HG03060 (cell line): ENCODE results near the gene TCF23.

Experiments used
- ATAC-seq: cut with Tn5 transposase; IDR thresholded peaks from one replicate; pipeline ENCODE4 v1.9.1; 2021; ENCODE audit warnings: low read depth, moderate number of reproducible peaks; ENCODE audit not compliant: unreplicated experiment

TCF23 gene

GRCh38 chr2:27127883-27128667 lies 20.7 kb upstream of the TCF23 start:
- ATAC-seq = no peak

- ATAC-seq = no peak
Observed at GRCh38 chr2:27128668-27129571, 19.9 kb upstream of the TCF23 start.

- ATAC-seq = no peak
Observed at GRCh38 chr2:27130396-27130795, 18.4 kb upstream of the TCF23 start.

GRCh38 chr2:27131429-27131828 lies 17.4 kb upstream of the TCF23 start:
- ATAC-seq = no peak

- ATAC-seq = no peak
Observed at GRCh38 chr2:27133195-27133875, 15.5 kb upstream of the TCF23 start.

- ATAC-seq = peak; percentile 40
Observed at GRCh38 chr2:27133905-27134780, 14.7 kb upstream of the TCF23 start, which contains the start of gene PREB. Gene PREB (minus strand): TSS chr2:27134636. CDS start chr2:27134421, 215 bp downstream.

GRCh38 chr2:27134781-27135477 lies 13.9 kb upstream of the TCF23 start:
- ATAC-seq = no peak

GRCh38 chr2:27135478-27135955 lies 13.3 kb upstream of the TCF23 start:
- ATAC-seq = no peak

- no peak for ATAC-seq
Observed at GRCh38 chr2:27136751-27137150, 12.1 kb upstream of the TCF23 start.

- no peak for ATAC-seq
Observed at GRCh38 chr2:27137322-27137935, 11.4 kb upstream of the TCF23 start.

GRCh38 chr2:27138111-27138510 lies 10.7 kb upstream of the TCF23 start:
- no peak for ATAC-seq

- no peak for ATAC-seq
Observed at GRCh38 chr2:27139310-27139709, 9.5 kb upstream of the TCF23 start, which contains the start of gene PRR30. Gene PRR30 (minus strand): TSS chr2:27139410. CDS start chr2:27138329, 1,081 bp downstream.

GRCh38 chr2:27143285-27143684 lies 5.5 kb upstream of the TCF23 start:
- no peak for ATAC-seq

GRCh38 chr2:27145682-27146081 lies 3.1 kb upstream of the TCF23 start:
- no peak for ATAC-seq

GRCh38 chr2:27147935-27148334 lies 869 bp upstream of the TCF23 start:
- no peak for ATAC-seq

- no peak for ATAC-seq
Observed at GRCh38 chr2:27149570-27150405, 984 bp downstream of the TCF23 start.

GRCh38 chr2:27150639-27151230 lies 1.9 kb downstream of the TCF23 start:
- ATAC-seq = no peak
